Smooth muscle cell (in vitro differentiated cells): ENCODE data around the gene CHCHD3. TPM values are rescaled to one million over a fixed set of nuclear protein-coding genes. Genes with fewer than 3 reads are reported as not detected.

Experiments
- DNase-seq: peaks from one replicate; lab custom pipeline; 2025; ENCODE audit not compliant: unreplicated experiment; lab: John Stamatoyannopoulos, UW
- H2AFZ ChIP-seq: fragments of 200-600 bp; sonication (generic); 2 replicates; pipeline ENCODE4 v1.6.0; 2016; ENCODE audit warnings: antibody characterized with exemption, low read depth, mild to moderate bottlenecking
- H3F3A ChIP-seq: fragments of 200-600 bp; sonication (generic); 2 replicates; pipeline ENCODE4 v1.6.0; 2017; ENCODE audit warnings: antibody characterized with exemption, low read depth
- H3K27ac ChIP-seq: fragments of 200-600 bp; sonication (generic); 2 replicates; pipeline ENCODE4 v1.5.1; 2016; ENCODE audit warnings: low read depth, mild to moderate bottlenecking
- H3K27me3 ChIP-seq: fragments of 200-600 bp; sonication (generic); 2 replicates; pipeline ENCODE4 v1.6.1; 2016; ENCODE audit warnings: low read depth, mild to moderate bottlenecking
- H3K36me3 ChIP-seq: fragments of 200-600 bp; sonication (generic); 2 replicates; pipeline ENCODE4 v1.5.1; 2016; ENCODE audit warnings: low read depth
- H3K4me1 ChIP-seq: fragments of 200-600 bp; sonication (generic); 2 replicates; pipeline ENCODE4 v1.5.1; 2016; ENCODE audit warnings: low read depth
- H3K4me2 ChIP-seq: fragments of 200-600 bp; sonication (generic); 2 replicates; pipeline ENCODE4 v1.6.0; 2016; ENCODE audit warnings: mild to moderate bottlenecking
- H3K4me3 ChIP-seq: fragments of 200-600 bp; sonication (generic); 2 replicates; pipeline ENCODE4 v1.5.1; 2016; ENCODE audit warnings: mild to moderate bottlenecking
- H3K79me2 ChIP-seq: fragments of 200-600 bp; sonication (generic); 2 replicates; pipeline ENCODE4 v1.6.0; 2016; ENCODE audit warnings: low read depth, mild to moderate bottlenecking
- H3K9ac ChIP-seq: fragments of 200-600 bp; sonication (generic); 2 replicates; pipeline ENCODE4 v1.6.0; 2016; ENCODE audit warnings: low read depth
- H3K9me3 ChIP-seq: fragments of 200-600 bp; sonication (generic); replicated peaks from 2 replicates; pipeline ENCODE4 v1.5.1; 2016; ENCODE audit warnings: low read depth
- H4K20me1 ChIP-seq: fragments of 200-600 bp; sonication (generic); 2 replicates; pipeline ENCODE4 v1.6.0; 2016; ENCODE audit warnings: low read depth
- WGBS: methylation state at CpG from one replicate; pipeline ENCODE4 v1.1.7; 2016; ENCODE audit warnings: low lambda C conversion rate; 5-methylcytosine and 5-hydroxymethylcytosine counted together
- polyA plus RNA-seq: library from polyadenylated mRNA; unstranded; fragments of >200 nt; fragmentation: Nextera tagmentation; extraction: Ambion mirVana; gene quantifications from 2 replicates; pipeline ENCODE4 v1.2.1, GENCODE V29; 2016
- small RNA-seq: library from RNA; depleted of rRNA; stranded (forward); fragments of <200 nt; gene quantifications from one replicate; pipeline ENCODE3, GENCODE V24; 2014
- total RNA-seq: library from RNA; depleted of rRNA; stranded (reverse); fragments of >200 nt; gene quantifications from 2 replicates; pipeline ENCODE4 v1.2.3, GENCODE V29; 2014
- TF ChIP-seq, protein P1 (sequence below): fragments of 200-600 bp; sonication (generic); IDR thresholded peaks from 2 replicates; pipeline ENCODE4 v1.5.1; 2017; ENCODE audit warnings: borderline replicate concordance, mild to moderate bottlenecking, antibody characterized with exemption; ENCODE audit not compliant: insufficient read depth, poor library complexity, severe bottlenecking

Gene CHCHD3
- total and polyA plus RNA-seq, 2 experiments from 2014 or later = 49.8 to 59.2 TPM

DNA sequence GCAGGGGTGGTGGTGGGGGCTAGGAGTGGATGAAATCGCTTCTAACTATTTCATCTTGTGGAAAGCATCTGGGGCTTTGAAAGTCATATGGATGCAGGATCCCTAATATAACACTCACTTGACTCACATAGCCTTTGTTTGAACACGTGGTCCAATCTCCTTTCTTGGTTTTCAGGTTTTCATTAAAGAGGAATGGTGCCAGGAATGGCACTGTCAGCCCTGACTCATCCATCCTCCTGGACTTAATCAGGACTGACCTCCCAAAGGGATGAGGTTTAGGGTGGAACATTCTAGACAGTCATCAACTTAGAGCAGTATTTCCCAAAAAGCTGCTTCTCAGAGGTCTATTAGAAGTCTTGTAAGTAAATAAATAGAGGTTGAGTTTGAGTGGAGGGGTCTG, 343.6 kb downstream of the CHCHD3 start:
- H4K20me1 ChIP-seq = no peaks in the 10 kb centered on the region
- H3K4me2 ChIP-seq = peak overlapping the region; percentile 27
- H3K27me3 ChIP-seq = no peaks in the 10 kb centered on the region
- WGBS = 33% methylated on average over 2 of the region's 2 CpGs
- H2AFZ ChIP-seq = no peak overlapping the region
- TF ChIP-seq, protein P1, sequence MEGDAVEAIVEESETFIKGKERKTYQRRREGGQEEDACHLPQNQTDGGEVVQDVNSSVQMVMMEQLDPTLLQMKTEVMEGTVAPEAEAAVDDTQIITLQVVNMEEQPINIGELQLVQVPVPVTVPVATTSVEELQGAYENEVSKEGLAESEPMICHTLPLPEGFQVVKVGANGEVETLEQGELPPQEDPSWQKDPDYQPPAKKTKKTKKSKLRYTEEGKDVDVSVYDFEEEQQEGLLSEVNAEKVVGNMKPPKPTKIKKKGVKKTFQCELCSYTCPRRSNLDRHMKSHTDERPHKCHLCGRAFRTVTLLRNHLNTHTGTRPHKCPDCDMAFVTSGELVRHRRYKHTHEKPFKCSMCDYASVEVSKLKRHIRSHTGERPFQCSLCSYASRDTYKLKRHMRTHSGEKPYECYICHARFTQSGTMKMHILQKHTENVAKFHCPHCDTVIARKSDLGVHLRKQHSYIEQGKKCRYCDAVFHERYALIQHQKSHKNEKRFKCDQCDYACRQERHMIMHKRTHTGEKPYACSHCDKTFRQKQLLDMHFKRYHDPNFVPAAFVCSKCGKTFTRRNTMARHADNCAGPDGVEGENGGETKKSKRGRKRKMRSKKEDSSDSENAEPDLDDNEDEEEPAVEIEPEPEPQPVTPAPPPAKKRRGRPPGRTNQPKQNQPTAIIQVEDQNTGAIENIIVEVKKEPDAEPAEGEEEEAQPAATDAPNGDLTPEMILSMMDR = no peak
- H3K36me3 ChIP-seq = peaks cover 1% of the 10 kb centered on the region
- peak overlapping the region; percentile 63 for H3K27ac ChIP-seq
- peaks cover 5% of the 10 kb centered on the region for H3F3A ChIP-seq
- no peak overlapping the region for H3K4me3 ChIP-seq
- H3K9ac ChIP-seq = no peak overlapping the region
- DNase-seq = no peak
- H3K9me3 ChIP-seq = peaks cover 5% of the 10 kb centered on the region
- no peaks in the 10 kb centered on the region for H3K79me2 ChIP-seq
- no peaks in the 10 kb centered on the region for H3K4me1 ChIP-seq

DNA sequence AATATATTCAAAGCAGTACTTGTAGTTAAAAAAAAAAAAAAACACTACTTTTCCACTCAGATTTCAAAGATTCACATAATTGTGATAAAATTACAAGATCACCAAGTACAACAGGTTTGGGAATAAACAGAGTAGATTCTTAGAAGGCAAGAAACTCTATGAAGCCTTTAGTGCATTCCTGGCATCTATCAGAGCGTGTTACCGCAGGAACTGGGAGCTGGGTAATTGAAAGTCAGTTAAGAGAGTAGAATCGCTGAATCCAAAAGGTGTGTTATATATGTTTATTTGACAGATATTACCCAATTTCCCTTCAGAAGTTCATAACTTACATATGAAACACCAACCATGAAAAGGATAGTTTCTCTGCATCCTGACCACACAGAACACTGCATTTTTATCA, 346.4 kb downstream of the CHCHD3 start:
- Histone ChIP-seq H3K79me2 (no peaks in the 10 kb centered on the region), H3K9me3 (no peaks in the 10 kb centered on the region), H3K36me3 (no peaks in the 10 kb centered on the region), H3K9ac (no peak overlapping the region), H3K27me3 (no peaks in the 10 kb centered on the region), H2AFZ (no peak overlapping the region), H3K4me2 (no peak overlapping the region), H3F3A (peaks cover 3% of the 10 kb centered on the region), H3K4me3 (no peak overlapping the region), H3K27ac (no peak overlapping the region), H3K4me1 (no peaks in the 10 kb centered on the region), H4K20me1 (no peaks in the 10 kb centered on the region)
- DNase-seq = no peak
- TF ChIP-seq, protein P1 = no peak
- 90% methylated on average over 3 of the region's 3 CpGs for WGBS

Small RNA genes within 50 kb of the gene (small RNA-seq; reads per million reads assigned to genes)
- gene RF00218 (not detected), gene RNU6-92P (not detected)

Other genes with a start within 250 kb of the CHCHD3 start
- 47.1 and 48.9 TPM in 2 replicates for gene EXOC4, start 171.0 kb upstream of the CHCHD3 start, total RNA-seq
- gene EXOC4, start 171.0 kb upstream of the CHCHD3 start, polyA plus RNA-seq = 21.5 and 23.7 TPM in 2 replicates